Epithelial cell of prostate (primary cell): ENCODE measurements around the gene LRMDA.

Source experiments
- DNase-seq: peaks from one replicate; pipeline ENCODE4 v3.0.0-alpha.2; 2011; ENCODE audit warnings: low read depth, low spot score
- H3K27ac ChIP-seq: fragments of 450-650 bp; 2 replicates; pipeline ENCODE4 v1.5.1; 2017; ENCODE audit warnings: mild to moderate bottlenecking

LRMDA gene

DNA sequence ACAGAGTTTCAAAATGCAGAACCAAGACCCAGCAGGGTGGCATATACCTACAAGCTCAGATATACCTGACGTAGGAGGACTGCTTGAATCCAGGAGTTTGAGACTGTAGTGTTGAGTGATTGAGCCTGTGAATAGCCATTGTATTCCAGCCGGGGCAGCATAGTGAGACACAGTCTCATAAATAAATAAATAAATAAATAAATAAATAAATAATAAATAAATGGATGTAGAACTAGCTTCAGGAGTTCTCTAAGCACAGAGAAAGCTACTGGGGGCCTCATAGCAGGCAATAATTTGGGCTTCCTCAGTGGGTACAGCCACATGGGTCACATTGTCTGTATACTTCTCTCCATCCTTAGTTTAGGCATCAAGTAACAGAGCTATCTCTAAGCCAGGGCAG is 906.8 kb downstream of the LRMDA start:
- DNase-seq, result no peak
- H3K27ac ChIP-seq, result no peak overlapping the region

DNA sequence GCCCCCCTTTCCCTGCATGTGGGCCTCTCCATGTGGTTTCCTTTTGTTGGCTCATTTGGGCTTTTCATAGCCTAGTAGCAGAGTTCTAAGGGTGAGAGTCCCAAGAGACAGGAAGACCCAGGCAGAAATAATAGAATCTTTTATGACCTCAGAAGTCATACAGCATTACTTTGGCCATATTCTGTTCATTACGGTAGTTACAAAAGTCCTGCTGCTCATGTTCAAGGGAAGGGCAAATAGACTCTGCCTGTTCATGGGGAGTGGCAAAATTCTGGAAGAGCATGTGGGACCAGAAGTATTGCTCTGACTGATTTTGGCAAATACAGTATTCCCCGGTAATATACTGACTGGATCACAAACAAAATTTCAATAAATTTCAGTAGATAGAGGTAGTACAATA is 910.3 kb downstream of the LRMDA start:
- no peak for DNase-seq
- H3K27ac ChIP-seq, result no peak overlapping the region

DNA sequence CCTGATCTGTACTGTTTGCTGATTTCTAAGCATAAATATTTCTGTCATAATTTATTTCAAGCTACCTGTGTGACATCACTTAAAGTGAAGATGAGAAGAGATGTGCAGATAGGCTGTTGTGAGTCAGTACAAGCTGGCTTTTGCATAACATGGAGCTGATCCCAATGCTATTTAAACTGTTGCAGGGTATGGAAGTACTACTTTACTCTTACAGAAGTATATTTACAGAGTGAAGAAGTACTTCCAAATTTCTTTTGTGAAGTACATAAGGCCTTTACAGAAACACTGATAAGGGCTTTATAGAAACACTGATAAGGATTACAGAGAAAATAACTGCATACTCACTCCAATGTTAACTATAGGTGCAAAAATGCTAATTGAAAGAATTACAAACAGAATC is 911.6 kb downstream of the LRMDA start:
- no peak overlapping the region for H3K27ac ChIP-seq
- DNase-seq, result no peak

DNA sequence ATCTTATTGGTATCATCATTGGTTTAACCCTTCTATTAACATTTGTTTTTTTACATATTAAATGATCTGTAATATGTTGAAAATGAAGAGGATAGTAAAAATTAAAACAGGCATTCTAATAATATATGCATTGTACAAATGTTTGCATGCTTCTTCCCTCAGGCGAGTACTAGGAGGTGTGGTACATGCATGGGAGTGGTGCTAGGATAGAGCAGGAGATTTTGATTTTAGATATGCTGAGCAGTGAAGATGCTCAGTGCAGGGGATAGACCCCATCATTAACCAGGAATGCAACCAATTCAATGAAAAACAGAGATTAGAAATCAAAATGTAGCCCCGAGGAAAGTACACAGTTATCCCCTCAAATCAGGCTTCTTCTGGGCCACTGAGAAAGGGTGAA is 916.4 kb downstream of the LRMDA start:
- no peak overlapping the region for H3K27ac ChIP-seq
- DNase-seq, result no peak

DNA sequence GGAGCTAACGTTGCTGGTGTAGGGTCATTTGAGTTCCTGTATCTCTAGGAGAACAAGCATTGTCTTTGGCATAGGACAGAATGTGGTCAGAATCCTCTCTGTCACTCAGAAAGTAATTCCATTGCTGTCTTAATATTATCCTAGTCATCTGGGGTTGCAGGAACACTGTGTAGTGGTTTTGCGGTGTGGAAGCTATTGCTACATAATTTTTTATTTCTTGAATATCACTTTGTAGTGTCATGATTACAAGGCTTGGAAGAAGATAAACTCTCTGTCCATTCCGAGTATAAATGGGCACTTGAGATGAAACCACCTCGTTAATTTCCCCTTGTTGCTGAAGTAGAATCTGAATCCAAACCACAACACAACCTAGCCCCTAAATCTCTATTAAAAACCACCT is 919.2 kb downstream of the LRMDA start:
- no peak overlapping the region for H3K27ac ChIP-seq
- DNase-seq, result no peak

DNA sequence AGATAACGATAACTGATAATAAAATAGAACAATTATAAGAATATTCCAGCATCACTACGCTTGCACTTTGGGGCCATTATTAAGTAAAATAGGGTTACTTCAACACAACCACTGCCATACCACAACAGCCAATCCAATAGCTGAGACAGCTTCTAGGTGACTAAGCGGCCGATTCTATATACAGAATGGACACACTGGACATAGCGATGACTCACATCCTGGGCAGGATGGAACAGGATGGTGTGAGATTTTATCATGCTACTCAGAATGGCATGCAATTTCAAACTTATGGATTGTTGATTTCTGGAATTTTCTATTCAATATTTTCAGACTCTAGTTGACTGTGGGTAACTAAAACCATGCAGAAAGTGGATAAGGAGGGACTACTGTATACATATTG is 920.9 kb downstream of the LRMDA start:
- peak; percentile 80 for DNase-seq

DNA sequence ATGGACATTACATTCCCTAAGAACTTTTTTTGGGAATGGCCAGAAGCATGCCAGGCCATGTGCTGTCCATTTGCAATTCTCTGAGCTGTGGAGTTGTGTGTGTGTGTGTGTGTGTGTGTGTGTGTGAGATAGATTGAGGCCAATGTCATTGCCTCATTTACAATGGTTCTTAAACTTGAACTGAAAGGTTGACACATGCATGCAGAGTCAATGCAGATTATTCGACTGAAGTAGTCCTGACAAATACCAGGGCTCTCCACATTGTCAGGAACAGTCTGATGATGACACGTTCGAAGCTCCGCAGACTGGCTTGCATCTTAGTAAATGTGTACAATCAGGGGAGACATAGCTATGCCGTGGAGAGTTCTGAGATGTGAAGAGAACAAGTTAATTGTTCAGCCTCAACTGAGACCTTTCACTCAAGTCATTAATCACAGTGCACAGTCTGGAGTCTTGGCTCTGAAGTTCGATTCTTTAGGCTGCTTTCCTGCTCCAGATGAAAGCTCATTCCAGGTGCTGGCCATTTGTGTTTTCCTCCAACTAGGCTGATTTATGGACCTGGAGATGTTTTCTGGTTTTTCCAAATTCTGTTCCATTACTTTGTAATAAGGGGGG is 921.9 kb downstream of the LRMDA start:
- H3K27ac ChIP-seq, result peak overlapping the region; percentile 72
- no peak for DNase-seq

More for the DNA sequence above, 920.9 kb downstream of the LRMDA start:
- peak overlapping the region; percentile 72 for H3K27ac ChIP-seq

DNA sequence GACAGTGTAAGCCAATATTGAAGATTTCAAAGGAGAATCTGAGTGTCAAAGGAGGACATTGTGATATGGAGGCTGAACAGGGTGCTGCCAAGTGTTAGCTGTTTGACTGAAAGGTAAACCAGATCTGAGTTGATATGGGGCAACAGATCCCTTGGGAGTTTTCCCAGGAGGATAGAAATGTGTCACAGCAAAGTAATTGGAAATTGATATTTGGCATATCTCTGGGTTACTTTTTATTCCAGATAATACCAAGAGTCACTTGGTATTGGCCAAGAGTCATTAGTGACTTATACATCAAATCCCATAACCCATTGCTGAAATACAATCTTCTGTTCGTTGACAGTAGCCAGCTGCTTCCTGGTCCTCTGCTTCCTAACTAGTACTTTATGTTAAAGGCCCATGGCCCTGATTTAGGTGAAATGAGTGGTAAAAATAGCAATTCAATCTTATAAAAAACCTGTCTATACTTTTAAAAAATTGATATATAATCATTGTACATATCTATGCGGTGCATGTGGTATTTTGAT is 922.9 kb downstream of the LRMDA start:
- no peak for DNase-seq
- no peak overlapping the region for H3K27ac ChIP-seq

DNA sequence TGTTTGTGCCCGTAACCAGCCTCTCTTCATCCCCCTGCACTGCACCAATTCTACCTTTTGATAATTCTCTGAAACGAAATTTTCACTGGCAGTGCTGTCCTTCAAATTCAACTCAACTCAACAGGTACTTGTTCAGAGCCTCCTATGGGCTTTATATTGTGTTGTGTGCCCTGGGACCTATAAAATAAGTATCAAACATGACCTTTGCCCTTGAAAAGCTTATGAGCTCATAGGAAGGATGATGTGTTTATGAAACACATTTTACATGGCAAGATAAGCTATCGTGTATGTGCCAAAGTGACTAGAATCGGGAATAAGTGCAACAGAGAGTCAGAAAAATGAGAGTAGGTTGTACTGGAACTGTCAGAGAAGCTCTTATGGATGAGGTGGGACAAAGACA is 923.5 kb downstream of the LRMDA start:
- H3K27ac ChIP-seq, result no peak overlapping the region
- DNase-seq, result no peak

DNA sequence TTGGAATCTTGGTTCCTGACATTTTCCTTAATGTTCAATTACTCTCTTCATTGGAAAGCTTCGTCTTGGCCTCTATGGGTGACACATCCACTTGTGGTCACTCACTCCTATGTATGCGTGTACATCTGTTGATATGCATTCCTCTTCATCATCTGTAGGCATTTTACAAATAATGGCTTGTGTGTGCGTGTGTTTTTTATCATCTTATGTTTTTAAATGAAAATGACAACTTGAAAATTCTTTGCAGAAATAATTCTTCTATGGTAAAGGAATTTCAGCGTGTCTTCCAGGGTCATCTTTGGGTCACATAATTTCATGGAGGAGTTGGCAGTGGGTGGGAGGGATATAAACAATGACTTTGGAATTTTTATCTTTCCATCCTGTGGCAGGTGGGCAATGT is 925.1 kb downstream of the LRMDA start:
- H3K27ac ChIP-seq, result no peak overlapping the region
- DNase-seq, result no peak

DNA sequence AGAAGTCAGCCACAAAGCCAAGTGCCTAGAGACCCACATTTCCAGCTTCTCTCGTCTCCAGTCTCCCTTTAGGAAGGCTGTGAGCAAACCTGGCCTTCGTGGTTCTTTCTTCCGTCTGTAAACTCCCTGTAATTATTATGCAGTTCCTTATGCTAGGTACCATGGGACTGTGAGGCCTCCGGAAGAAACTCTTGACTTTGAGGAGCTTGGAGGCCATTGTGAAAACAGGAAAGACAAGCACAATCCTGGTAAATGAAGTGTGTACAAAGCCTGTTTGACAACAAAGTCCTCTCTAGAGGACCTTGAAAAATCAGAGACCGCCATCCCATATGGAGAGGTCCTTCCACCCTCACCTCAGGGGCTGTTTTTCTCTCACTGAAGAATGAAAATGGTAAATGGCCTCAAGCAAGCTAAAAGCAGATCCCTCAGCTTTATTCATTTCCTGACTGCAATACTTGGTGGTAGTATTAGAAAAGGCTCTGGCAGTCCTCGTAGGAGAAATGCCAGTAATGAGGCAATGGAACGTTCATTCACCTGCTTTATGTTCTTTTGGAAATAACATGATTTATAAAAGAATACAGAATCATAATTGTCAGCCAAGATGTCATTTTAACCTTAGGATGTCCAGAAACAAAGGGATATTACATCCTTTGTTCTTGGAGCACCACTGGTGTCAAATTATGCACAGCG is 926.4 kb downstream of the LRMDA start:
- H3K27ac ChIP-seq, result no peak overlapping the region
- DNase-seq, result no peak

DNA sequence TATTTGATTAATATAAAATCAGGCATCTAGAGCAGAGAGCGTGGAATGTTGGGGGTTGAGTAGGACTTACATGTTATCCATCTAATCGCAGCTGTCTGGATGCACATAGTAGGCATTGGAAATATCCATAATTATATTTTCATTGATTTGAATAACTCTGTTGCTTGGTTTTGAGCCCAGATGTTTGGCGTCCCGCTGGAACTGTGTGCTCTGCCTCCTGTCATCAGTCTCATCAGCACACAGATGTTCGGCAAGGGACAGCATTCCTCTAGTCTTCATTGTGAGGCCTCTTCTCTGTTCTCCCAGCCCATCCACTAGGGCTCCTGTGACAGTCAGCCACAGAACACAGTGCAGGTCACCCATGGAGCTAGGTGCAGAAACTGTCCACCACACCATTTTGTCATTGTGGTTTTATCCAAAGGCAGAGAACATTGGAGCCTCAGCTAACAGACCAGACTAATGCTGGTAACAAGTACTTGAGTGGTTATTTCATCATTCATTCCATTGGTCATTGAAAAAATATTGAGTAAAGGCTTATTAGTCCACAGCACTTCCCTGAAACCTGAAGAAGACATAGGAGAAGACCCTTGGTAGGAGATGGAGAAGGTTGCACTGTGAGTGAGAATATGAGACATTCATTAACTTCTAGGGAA is 927.4 kb downstream of the LRMDA start:
- DNase-seq, result no peak

DNA sequence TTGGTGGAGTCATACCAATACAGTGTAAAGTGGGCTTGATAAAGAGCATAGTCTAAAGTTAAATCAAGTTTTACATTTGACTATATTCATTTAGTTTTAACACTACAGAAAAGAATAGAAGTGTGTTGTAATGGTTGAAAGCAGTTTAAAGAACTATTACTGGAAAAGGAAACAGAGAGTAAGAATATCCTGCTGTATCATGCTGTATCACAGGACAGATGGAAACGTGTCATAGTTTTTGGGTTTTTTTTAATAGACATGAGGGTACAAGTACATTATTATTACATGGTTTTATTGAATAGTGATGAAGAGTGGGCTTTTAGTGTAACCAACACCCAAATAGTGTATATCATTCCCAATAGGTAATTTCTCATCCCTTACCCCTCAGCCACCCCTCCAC is 944.3 kb downstream of the LRMDA start:
- no peak overlapping the region for H3K27ac ChIP-seq
- no peak for DNase-seq

More for the DNA sequence above, 927.4 kb downstream of the LRMDA start:
- H3K27ac ChIP-seq, result no peak overlapping the region

DNA sequence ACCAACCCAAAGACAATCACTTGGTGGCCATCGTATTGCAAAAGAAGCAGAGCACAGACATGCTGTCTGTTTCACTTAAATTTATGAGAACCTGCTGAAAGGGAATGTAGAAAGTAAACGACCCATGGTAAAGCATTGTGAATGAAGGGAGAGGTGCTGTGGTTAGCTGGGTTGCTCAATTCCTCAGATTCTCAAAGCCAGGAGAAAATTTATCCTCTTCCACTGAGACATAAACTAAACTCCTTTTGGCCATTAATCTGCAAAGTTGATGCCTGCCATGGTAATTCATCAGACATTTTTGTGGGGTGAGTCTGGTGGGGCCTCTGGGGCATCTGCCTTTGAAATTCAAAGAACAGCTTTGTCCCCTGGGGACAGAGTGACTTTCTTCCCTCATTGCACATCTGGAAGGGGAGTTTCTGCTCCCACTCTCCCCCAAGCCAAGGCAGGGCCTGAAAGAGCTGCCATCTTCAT is 951.0 kb downstream of the LRMDA start:
- H3K27ac ChIP-seq, result no peak overlapping the region
- DNase-seq, result no peak

DNA sequence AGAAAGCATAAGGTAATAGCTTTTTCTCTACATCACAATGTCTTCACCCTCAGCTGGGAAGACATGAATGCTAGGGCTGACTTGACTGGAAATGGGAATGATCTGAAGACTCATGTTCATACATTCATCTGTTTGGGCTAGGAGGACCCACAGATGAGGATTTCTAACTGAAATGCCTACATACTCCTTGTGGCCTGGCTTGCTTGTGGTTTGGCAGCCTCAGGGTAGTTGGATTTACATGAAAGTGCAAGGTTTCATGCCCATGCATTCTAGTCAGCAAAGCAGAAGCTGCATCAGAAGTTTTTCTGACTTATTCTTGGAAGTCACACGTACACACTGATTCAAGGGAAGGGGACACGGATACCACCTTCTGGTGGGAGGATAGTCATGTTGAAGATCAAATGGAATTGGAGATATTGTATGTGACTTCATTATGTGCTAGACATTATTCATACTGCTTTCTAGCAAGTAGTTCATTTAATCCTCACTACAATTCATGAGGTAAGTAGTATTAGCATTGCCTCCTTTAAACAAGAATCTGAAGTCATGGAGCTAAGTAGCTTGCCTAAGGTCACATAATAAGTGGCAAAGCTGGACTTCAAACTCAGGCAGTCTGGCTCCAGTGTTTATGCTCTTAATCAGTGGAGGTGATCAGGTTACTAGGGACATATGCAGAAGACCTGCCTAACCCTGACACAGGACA is 957.0 kb downstream of the LRMDA start:
- no peak for DNase-seq
- no peak overlapping the region for H3K27ac ChIP-seq

DNA sequence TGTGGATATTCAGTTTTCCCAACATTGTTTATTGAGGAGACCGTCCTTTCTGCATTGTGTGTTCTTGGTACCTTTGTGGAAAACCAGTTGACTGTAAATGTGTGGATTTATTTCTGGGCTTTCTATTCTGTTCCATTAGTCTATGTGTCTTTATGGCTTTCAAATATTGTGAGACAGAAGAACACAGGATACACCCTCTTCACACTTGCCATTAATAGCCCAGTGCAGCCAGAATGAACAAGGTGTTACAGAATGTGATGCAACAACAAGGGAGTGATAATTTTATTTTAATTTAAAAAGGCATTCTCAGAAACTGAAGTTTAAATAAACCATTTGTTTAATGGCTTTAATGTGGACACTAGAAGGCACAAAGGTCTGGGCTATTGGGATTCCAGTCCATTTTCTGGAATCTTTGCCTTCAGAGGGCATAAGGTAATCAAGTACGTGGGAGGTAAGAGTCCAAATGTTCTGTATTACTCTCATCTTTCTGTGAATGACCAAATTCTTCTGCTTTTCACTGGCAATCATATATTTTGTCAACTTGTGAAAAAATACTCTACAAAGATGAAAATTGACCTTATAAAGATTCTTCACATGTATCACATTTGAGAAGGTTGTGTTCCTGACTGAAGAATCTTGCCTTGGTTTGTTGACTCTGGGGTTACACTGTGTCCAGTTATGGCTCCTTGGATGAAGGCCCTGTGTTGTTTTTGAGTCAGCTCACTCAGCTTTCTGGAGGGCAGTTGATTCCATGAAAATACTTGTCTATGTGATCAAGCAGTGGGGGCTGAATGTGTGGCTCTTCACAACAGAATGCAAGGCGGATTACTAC is 962.7 kb downstream of the LRMDA start:
- DNase-seq, result no peak
- no peak overlapping the region for H3K27ac ChIP-seq

DNA sequence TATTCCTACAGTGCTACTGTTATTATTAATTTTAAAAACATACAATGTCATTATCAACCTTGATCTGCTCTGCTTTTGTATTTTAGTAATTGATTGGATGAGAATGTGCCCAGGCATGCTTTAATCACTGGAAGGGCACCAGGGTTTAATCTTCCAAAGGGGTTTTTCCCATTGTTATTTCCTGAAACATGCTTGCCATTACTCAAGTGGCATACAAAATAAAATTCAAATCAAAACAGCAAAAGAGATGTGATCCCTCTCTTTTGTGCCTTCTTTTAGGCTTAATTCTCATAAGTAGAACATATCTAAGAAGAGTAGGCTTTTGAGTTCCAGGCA is 963.3 kb downstream of the LRMDA start:
- no peak for DNase-seq
- H3K27ac ChIP-seq, result no peak overlapping the region

DNA sequence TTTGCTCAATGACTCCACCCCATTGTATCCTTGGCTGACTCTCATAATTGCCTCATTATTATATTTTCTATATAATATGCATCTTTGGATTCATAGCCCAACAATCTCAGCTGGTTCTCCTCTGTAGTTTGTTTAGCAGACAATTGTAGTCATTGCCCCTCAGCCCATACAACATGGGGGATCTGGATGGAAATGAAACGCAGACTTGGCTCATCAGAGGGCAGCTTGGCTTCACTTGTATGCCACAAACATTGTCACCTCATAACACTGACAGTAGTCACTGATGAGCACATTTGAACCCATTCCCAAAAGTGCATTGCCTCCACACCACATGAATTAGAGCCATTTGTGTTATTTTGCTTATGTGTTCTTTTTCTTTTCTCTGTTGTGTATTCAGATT is 963.8 kb downstream of the LRMDA start:
- no peak overlapping the region for H3K27ac ChIP-seq
- no peak for DNase-seq

DNA sequence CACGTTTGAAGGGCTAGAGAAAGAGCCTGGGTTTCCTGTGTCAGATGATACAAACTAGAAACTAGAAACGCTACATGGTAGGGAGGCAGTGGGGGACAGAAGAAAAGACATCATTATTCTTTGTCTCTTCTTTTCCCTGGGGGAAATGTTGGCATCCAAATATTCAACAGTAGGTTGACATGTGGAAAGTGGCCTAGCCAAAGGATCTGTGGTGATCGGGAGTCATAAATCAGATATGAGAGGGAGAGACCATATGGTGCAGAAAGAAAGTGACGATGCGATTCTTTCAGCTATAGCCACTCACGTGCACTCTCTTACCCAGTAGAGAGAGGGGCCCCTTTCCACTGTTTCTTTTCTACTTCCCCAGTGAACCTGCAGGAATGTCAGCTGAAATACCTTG is 964.7 kb downstream of the LRMDA start:
- no peak overlapping the region for H3K27ac ChIP-seq

More for the DNA sequence above, 964.7 kb downstream of the LRMDA start:
- no peak for DNase-seq
